H9 (cell line): ENCODE measurements around the gene PDXDC1. TPM values are rescaled to one million over a fixed set of nuclear protein-coding genes. Genes with fewer than 3 reads are reported as not detected.
A peak's percentile ranks its signal among the peaks of the same experiment; 100 is the strongest.
"Not testable (repeated sequence)": the region's sequence is repeated elsewhere in the genome, so short reads cannot be mapped to it uniquely, and the experiment has no call there.

ENCODE experiments used
- DNase-seq: peaks from one replicate; pipeline ENCODE4 v3.0.0-alpha.2; 2017
- H2AFZ ChIP-seq: one replicate; pipeline ENCODE4 v1.6.1; 2013; ENCODE audit warnings: mild to moderate bottlenecking, low read length, control low read depth, moderate library complexity
- H2AK5ac ChIP-seq: 2 replicates; pipeline ENCODE4 v1.6.1; 2013; ENCODE audit warnings: low read length, control low read depth, mixed read lengths; ENCODE audit not compliant: insufficient read length
- H2BK120ac ChIP-seq: one replicate; pipeline ENCODE4 v1.6.1; 2013; ENCODE audit warnings: low read depth, mild to moderate bottlenecking, low read length, control low read depth, inconsistent platforms; ENCODE audit not compliant: poor library complexity, severe bottlenecking
- H2BK12ac ChIP-seq: 2 replicates; pipeline ENCODE4 v1.6.1; 2013; ENCODE audit warnings: low read length, control low read depth, mixed read lengths, low read depth; ENCODE audit not compliant: insufficient read length
- H2BK15ac ChIP-seq: 2 replicates; pipeline ENCODE4 v1.6.1; 2013; ENCODE audit warnings: low read depth, low read length, control low read depth
- H2BK20ac ChIP-seq: one replicate; pipeline ENCODE4 v1.6.1; 2013; ENCODE audit warnings: low read depth, mild to moderate bottlenecking, low read length, control low read depth, inconsistent platforms; ENCODE audit not compliant: poor library complexity, severe bottlenecking
- H2BK5ac ChIP-seq: 2 replicates; pipeline ENCODE4 v1.6.1; 2013; ENCODE audit warnings: low read length, control low read depth, mixed read lengths; ENCODE audit not compliant: insufficient read length
- H3K14ac ChIP-seq: 2 replicates; pipeline ENCODE4 v1.6.1; 2013; ENCODE audit warnings: low read length, control low read depth; ENCODE audit not compliant: insufficient read depth
- H3K18ac ChIP-seq: 2 replicates; pipeline ENCODE4 v1.6.1; 2013; ENCODE audit warnings: low read depth, mild to moderate bottlenecking, mixed read lengths, low read length, control low read depth; ENCODE audit not compliant: insufficient read length
- H3K23ac ChIP-seq: 2 replicates; pipeline ENCODE4 v1.6.1; 2013; ENCODE audit warnings: low read length, control low read depth, mixed read lengths, low read depth; ENCODE audit not compliant: insufficient read length
- H3K23me2 ChIP-seq: 2 replicates; pipeline ENCODE4 v1.6.1; 2013; ENCODE audit warnings: low read depth, mild to moderate bottlenecking, mixed read lengths, low read length, control low read depth; ENCODE audit not compliant: insufficient read length, poor library complexity, severe bottlenecking
- H3K27ac ChIP-seq: 2 replicates; pipeline ENCODE4 v1.5.1; 2013; ENCODE audit warnings: low read length, control low read depth, mixed read lengths, low read depth; ENCODE audit not compliant: insufficient read length
- H3K27me3 ChIP-seq: 2 replicates; pipeline ENCODE4 v1.6.1; 2013; ENCODE audit warnings: low read length, control low read depth, inconsistent platforms; ENCODE audit not compliant: insufficient read depth
- H3K4ac ChIP-seq: 2 replicates; pipeline ENCODE4 v1.6.1; 2013; ENCODE audit warnings: low read depth, mild to moderate bottlenecking, control low read depth, inconsistent platforms, low read length, moderate library complexity
- H3K4me1 ChIP-seq: 2 replicates; pipeline ENCODE4 v1.6.1; 2013; ENCODE audit warnings: low read length, control low read depth, inconsistent platforms; ENCODE audit not compliant: insufficient read depth
- H3K4me2 ChIP-seq: 2 replicates; pipeline ENCODE4 v1.6.1; 2013; ENCODE audit warnings: low read length, control low read depth, mixed read lengths; ENCODE audit not compliant: insufficient read length, insufficient read depth
- H3K56ac ChIP-seq: 2 replicates; pipeline ENCODE4 v1.6.1; 2013; ENCODE audit warnings: low read depth, mild to moderate bottlenecking, mixed read lengths, low read length, control low read depth; ENCODE audit not compliant: insufficient read length
- H3K79me1 ChIP-seq: 2 replicates; pipeline ENCODE4 v1.6.1; 2013; ENCODE audit warnings: low read depth, mild to moderate bottlenecking, moderate library complexity, low read length, control low read depth, inconsistent platforms; ENCODE audit not compliant: insufficient read depth, poor library complexity, severe bottlenecking
- H3K79me2 ChIP-seq: 2 replicates; pipeline ENCODE4 v1.6.1; 2013; ENCODE audit warnings: low read length, control low read depth, inconsistent platforms; ENCODE audit not compliant: insufficient read depth
- H3K9ac ChIP-seq: 2 replicates; pipeline ENCODE4 v1.6.1; 2013; ENCODE audit warnings: low read length, control low read depth, mixed read lengths; ENCODE audit not compliant: insufficient read length; ENCODE audit errors: extremely low read depth
- H3K9me3 ChIP-seq: one replicate; pipeline ENCODE4 v1.6.1; 2013; ENCODE audit warnings: low read depth, low read length, inconsistent platforms; ENCODE audit not compliant: control insufficient read depth
- H3T11ph ChIP-seq: one replicate; pipeline ENCODE4 v1.6.1; 2013; ENCODE audit warnings: mild to moderate bottlenecking, low read length, control low read depth, inconsistent platforms
- H4K20me1 ChIP-seq: one replicate; pipeline ENCODE4 v1.6.1; 2013; ENCODE audit not compliant: control insufficient read depth, insufficient read length, insufficient read depth
- H4K5ac ChIP-seq: 2 replicates; pipeline ENCODE4 v1.6.1; 2013; ENCODE audit warnings: low read depth, mild to moderate bottlenecking, mixed read lengths, low read length, control low read depth; ENCODE audit not compliant: insufficient read length
- H4K8ac ChIP-seq: replicated peaks from 2 replicates; pipeline ENCODE4 v1.6.1; 2013; ENCODE audit warnings: low read length, control low read depth, mixed read lengths, low read depth; ENCODE audit not compliant: insufficient read length
- H4K91ac ChIP-seq: 2 replicates; pipeline ENCODE4 v1.6.1; 2013; ENCODE audit warnings: low read depth, mild to moderate bottlenecking, moderate library complexity, mixed read lengths, low read length, control low read depth; ENCODE audit not compliant: insufficient read length
- H3K27ac Mint-ChIP-seq, 3 experiments: 2 replicates in 2 of 3; 3 replicates in 1 of 3; pipeline ENCODE4 v1.8.0; 2020 to 2021; ENCODE audit warnings: mixed read lengths in 3 of 3, mild to moderate bottlenecking in 1 of 3, moderate library complexity in 1 of 3
- H3K27me3 Mint-ChIP-seq: 2 replicates; pipeline ENCODE4 v1.8.0; 2021; ENCODE audit warnings: low read depth, mild to moderate bottlenecking, moderate library complexity, mixed read lengths
- H3K36me3 Mint-ChIP-seq, 3 experiments: 2 replicates in 2 of 3; 3 replicates in 1 of 3; pipeline ENCODE4 v1.8.0; 2020 to 2021; ENCODE audit warnings: low read depth in 3 of 3, mixed read lengths in 3 of 3; ENCODE audit not compliant: insufficient read depth in 1 of 3
- H3K4me1 Mint-ChIP-seq, 2 experiments: 2 replicates each; pipeline ENCODE4 v1.8.0; 2020; ENCODE audit warnings: mixed read lengths in 2 of 2
- H3K4me3 Mint-ChIP-seq, 2 experiments: 2 replicates in 1 of 2; 3 replicates in 1 of 2; pipeline ENCODE4 v1.8.0; 2020 to 2021; ENCODE audit warnings: mild to moderate bottlenecking in 2 of 2, mixed read lengths in 2 of 2, moderate library complexity in 1 of 2
- H3K9me3 Mint-ChIP-seq, 2 experiments: 2 replicates in 1 of 2; 3 replicates in 1 of 2; pipeline ENCODE4 v1.8.0; 2020; ENCODE audit warnings: mild to moderate bottlenecking in 2 of 2, mixed read lengths in 2 of 2, moderate library complexity in 1 of 2
- WGBS: extraction: QIAGEN DNeasy Blood & Tissue Kit; methylation state at CpG from one replicate; pipeline ENCODE4 v1.1.7; 2013; ENCODE audit warnings: missing lambda C conversion rate, low lambda C conversion rate, mixed read lengths; ENCODE audit not compliant: insufficient read length; ENCODE audit errors: extremely low coverage; 5-methylcytosine and 5-hydroxymethylcytosine counted together
- long read RNA-seq: library from polyadenylated mRNA; unstranded; transcript quantifications from one replicate; pipeline ENCODE4 v2.0.0, GENCODE V29; 2020
- total RNA-seq: library from RNA; stranded (reverse); gene quantifications from 2 replicates; pipeline ENCODE4 v1.2.1, GENCODE V29; 2021
- TF ChIP-seq, protein P1 (sequence below): fragments of 200-600 bp; sonication (generic); conservative IDR thresholded peaks from 3 replicates; pipeline ENCODE4 v1.8.0; 2021; ENCODE audit warnings: antibody characterized with exemption, mild to moderate bottlenecking

PDXDC1 gene
- total RNA-seq: 106 and 112 TPM in 2 replicates
- long read RNA-seq, full-length matches to known transcripts: 254 of 435 reads
- long read RNA-seq, partial matches to known transcripts: 63 of 435 reads
- long read RNA-seq, other reads (novel, unspliced or antisense): 118 of 435 reads

DNA sequence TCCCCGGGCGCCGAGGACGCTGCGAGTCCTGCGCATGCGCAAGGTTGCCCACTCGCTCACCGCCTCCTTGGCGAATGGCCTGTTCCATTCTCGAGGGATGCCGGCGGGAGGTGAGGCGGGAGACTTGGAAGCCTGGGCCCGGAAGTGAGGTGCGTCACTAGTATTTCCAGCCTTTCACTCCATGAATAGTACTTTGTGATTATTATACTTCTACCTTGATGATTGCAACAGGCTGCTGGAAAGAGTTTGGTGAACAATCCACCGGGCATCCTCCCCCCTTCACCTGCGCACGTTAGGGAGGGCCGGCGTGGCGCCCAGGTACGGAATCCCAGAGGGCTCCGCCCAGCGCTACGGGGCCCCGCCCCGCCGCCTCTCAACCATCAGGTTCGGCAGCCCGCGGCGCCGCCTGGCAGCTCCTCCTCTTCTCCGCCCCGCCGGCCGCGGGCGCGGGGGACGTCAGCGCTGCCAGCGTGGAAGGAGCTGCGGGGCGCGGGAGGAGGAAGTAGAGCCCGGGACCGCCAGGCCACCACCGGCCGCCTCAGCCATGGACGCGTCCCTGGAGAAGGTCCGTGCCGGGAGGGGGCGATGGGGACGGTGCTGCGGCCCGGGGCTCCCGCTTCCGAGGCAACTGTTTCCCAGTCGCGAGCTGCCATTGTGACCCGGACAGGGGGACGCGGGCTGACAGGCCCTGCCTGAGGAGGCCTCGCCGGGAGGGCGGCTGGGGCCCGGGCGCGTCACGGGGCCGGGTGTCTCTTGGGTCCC lies at the start of gene PDXDC1:
TSS of gene PDXDC1 (plus strand) at position 371 of the 762 bp plus-strand sequence. CDS start at position 545, 174 bp downstream.
- H4K5ac ChIP-seq, H3K4me1 ChIP-seq, H3T11ph ChIP-seq, H3K27me3 Mint-ChIP-seq, H4K91ac ChIP-seq, H3K79me1 ChIP-seq, H2BK20ac ChIP-seq, H3K27me3 ChIP-seq, H3K9me3 Mint-ChIP-seq, H2BK120ac ChIP-seq, H3K36me3 Mint-ChIP-seq, H3K4ac ChIP-seq, H2BK12ac ChIP-seq, H3K23ac ChIP-seq, H3K56ac ChIP-seq, H3K79me2 ChIP-seq, H4K20me1 ChIP-seq, H3K9me3 ChIP-seq, H2BK5ac ChIP-seq, H3K23me2 ChIP-seq, H2BK15ac ChIP-seq, H4K8ac ChIP-seq, H3K27ac ChIP-seq, H2AK5ac ChIP-seq: not testable (repeated sequence)
- DNase-seq: peak; percentile 96
- H3K4me3 Mint-ChIP-seq: peak within 1 kb of the TSS; percentile 88 to 93
- Histone ChIP-seq H2AFZ (peak within 1 kb of the TSS; percentile 27), H3K4me2 (peak within 1 kb of the TSS; percentile 89), H3K9ac (peak within 1 kb of the TSS; percentile 86), H3K18ac (peak within 1 kb of the TSS; percentile 87), H3K14ac (peak within 1 kb of the TSS; percentile 86)
- no CpG with 5 or more reads among the region's 74 CpGs for WGBS
- H3K4me1 Mint-ChIP-seq: peaks cover 20 to 21% of the 10 kb centered on the region in 2 experiments
- TF ChIP-seq, protein P1, sequence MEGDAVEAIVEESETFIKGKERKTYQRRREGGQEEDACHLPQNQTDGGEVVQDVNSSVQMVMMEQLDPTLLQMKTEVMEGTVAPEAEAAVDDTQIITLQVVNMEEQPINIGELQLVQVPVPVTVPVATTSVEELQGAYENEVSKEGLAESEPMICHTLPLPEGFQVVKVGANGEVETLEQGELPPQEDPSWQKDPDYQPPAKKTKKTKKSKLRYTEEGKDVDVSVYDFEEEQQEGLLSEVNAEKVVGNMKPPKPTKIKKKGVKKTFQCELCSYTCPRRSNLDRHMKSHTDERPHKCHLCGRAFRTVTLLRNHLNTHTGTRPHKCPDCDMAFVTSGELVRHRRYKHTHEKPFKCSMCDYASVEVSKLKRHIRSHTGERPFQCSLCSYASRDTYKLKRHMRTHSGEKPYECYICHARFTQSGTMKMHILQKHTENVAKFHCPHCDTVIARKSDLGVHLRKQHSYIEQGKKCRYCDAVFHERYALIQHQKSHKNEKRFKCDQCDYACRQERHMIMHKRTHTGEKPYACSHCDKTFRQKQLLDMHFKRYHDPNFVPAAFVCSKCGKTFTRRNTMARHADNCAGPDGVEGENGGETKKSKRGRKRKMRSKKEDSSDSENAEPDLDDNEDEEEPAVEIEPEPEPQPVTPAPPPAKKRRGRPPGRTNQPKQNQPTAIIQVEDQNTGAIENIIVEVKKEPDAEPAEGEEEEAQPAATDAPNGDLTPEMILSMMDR: 0 out of 3 replicates have a peak, but pooled peaks have one; percentile 12
- peak within 1 kb of the TSS; percentile 87 to 92 (median 89); a peak in 6 of 7 replicates for H3K27ac Mint-ChIP-seq

GRCh38 chr16:14928064-14928714 lies 46.6 kb upstream of the PDXDC1 start:
- not testable (repeated sequence) for H4K8ac ChIP-seq, H3K79me1 ChIP-seq, H3K27me3 ChIP-seq, H4K5ac ChIP-seq, H3K23ac ChIP-seq, H2AK5ac ChIP-seq, H3K4me2 ChIP-seq, H3K4me3 Mint-ChIP-seq, H3T11ph ChIP-seq, H3K36me3 Mint-ChIP-seq, H3K9me3 ChIP-seq, H2BK5ac ChIP-seq, H3K18ac ChIP-seq, H3K27ac ChIP-seq, H3K4me1 Mint-ChIP-seq, H4K91ac ChIP-seq, H2BK12ac ChIP-seq, H3K56ac ChIP-seq, H2AFZ ChIP-seq, H3K4ac ChIP-seq, H3K79me2 ChIP-seq, H3K23me2 ChIP-seq, H3K9ac ChIP-seq, H2BK15ac ChIP-seq, H3K9me3 Mint-ChIP-seq, H3K4me1 ChIP-seq, H2BK20ac ChIP-seq, H3K14ac ChIP-seq, H4K20me1 ChIP-seq, H3K27me3 Mint-ChIP-seq
- H3K27ac Mint-ChIP-seq: peak overlapping the region in 1 of 3 experiments; percentile 16; a peak in 1 of 7 replicates
- peak overlapping the region; percentile 36 for H2BK120ac ChIP-seq
- peak; percentile 45 for DNase-seq
- WGBS: no CpG with 5 or more reads among the region's 31 CpGs
